NCI-H2196 treated with DMSO at 0.1 percent for 48 hours (cell line): ENCODE data around the gene UBE2J2.
A peak's percentile ranks its signal among the peaks of the same experiment; 100 is the strongest.

Source experiments
- DNase-seq: peaks from one replicate; lab custom pipeline; 2025; ENCODE audit not compliant: unreplicated experiment; lab: John Stamatoyannopoulos, UW

The UBE2J2 gene

DNA sequence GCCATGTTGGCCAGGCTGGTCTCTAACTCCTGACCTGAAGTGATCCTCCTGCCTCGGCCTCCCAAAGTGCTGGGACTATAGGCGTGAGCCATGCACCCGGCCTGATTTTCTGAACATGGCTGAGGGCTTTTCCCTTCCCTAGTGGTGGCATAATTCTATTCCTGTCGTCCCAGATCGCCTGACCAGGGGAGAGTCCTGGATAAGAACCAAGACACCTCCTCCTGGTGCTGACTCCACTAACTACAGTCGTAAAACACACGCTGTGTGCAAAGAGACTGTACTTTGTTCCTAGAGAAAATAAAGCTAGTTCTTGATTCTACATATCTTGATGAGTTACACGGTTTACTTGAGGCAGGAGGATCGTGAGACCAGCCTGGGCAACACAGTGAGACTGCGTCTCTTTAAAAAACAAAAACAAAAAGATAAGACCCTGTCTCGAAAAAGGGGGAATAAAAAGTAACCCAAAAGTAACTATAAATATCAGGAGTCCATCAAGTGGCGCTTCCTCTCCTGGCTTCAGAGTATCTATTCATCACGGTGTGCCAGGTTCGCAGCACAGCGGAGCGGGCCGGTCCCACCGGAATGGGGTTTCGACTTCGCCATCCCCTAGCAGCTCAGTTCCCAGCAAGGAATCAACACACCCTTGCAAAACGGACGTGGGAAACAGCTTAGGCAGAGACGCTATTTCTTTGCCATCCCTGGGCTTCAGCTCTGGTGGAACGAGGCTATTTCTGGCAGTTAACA is 42.8 kb downstream of the UBE2J2 start:
- DNase-seq: no peak

DNA sequence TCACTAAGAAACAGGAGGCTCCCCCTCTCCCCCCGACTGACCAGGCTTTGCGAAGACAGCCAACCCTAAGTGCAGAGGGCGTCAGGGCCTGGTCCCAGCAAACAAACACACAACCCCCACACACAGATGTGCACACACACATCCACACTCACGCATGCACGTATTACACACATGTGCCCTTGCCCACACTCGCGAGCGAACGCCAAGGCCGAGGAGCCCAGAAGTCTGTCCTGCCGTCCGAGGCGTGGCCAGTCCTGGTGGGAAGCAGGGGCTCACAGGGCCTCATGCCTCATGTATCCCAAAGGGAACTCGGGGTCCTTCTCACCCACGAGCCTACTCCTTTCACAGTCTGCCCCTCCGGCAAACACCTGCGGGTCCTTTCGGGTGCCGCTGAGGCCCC is 43.9 kb downstream of the UBE2J2 start:
- DNase-seq: no peak

- no peak for DNase-seq
Observed at GRCh38 chr1:1228596-1229321, 44.9 kb downstream of the UBE2J2 start.

- DNase-seq: no peak
Observed at GRCh38 chr1:1228187-1228586, 45.5 kb downstream of the UBE2J2 start.

DNA sequence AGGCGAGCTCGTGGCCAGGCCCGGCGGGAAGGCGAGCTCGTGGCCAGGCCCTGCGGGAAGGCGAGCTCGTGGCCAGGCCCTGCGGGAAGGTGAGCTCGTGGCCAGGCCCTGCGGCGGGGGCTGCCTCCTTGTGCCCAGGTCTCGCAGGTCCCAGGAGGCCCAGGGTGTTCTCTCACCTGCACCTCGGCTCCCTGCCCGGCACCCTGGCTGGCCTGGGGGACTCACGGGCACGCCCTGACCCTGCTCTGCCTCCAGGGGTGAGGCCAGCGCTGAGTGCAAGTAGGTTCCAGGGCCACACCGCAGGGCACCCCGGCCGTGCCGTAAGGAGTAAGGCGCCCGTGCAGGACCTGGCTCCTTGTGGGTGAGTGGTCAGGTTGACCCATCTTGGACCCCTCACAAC is 46.3 kb downstream of the UBE2J2 start:
- no peak for DNase-seq

DNA sequence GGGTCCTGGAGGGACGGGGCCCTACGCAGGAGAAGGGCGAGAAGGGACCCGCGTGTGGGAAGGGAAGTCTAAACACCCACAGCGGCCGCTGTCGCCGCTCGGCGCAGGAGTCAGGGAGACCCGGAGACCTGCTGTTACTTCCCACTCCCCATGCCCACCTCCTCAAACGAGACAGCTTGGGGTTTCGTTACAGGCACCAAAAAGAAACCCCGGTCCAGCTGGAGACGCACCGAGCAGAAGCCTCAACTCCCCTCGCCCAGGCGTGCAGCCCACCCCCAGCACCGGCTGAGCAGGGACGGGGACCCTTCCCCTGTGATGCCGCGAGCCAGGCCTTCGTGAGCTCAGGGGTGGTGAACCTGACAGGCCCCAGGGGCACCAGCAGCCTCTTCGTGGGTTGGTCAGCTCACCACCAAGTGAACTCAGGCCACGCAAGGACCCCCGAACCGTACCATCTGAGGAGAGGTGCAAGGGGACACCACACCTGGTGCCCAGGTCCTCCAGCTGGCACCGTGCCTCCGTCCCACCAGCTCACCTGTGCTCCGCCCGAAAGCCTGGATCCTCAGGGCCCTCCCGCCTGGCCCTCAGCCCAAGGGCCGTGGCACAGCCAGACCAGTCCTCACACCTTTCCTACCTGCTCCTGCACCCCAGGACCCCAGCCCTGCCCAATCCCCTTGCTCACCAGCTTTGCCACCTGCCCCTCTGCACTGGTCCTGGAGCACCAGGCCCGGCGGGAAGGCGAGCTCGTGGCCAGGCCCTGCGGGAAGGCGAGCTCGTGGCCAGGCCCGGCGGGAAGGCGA is 46.9 kb downstream of the UBE2J2 start:
- no peak for DNase-seq

DNA sequence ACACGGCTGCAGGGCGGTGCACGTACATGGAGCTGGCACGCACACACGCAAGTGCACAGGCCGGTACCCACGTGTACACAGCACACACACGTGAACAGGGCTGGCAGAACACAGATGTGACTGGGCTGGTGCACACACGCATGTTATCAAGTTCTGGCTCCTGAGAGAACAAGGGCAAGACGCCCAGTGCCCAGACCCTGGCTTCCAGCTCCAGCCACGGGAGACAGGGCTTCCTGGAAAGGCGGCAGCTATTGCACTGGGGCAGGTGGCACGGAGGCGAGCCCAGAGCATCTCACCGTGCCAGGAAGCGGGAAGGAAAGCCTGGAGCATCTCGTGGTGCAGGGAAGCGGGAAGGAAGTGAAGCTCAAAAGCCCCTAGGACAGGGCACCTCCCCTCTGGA is 47.7 kb downstream of the UBE2J2 start:
- DNase-seq: no peak

DNA sequence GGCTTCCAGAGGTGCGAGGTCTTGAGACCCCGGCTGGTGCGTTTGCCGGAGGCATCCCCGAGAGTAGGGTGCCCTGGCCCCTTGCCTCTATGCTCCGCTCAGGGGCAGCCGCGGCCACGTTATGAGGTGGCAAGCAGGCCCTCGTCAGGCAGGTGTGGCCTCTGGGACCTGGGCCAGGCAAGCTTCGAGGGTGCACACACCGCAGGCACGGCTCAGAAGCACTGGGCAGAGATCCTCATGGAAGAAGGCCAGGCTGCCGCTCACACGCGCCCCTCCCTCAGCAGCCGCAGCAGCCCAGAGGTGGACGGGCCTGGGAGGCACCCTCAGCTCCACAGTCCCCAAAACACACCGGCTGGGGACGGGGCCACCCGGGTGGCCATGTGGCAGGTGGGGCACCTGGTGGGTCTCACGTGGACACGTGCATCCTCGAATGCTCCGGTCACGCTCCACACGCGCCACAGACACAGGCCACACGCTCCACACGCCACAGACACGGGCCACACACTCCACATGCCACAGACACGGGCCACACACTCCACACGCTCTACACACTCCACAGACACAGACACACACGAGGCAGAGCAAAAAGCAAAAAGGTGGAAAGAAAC is 48.3 kb downstream of the UBE2J2 start:
- peak; percentile 68 for DNase-seq

DNA sequence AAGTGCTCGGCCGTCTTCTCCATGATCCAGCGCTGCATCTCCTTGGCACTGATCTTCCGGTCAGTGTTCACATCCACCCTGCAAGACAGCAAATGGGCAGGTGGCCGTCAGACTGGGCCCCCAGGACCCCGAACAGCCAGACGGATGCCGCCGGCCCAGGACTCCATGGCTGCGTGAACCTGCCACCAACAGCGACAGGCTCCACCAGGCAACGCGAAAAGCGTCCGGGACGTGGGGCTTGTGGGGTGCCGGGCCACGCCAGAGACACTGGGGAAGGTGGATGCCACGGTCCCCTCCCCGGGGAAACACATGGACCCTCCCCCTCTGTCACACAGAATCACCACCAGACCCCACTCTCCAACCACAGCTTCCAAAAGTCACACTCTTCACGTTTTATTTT is 49.8 kb downstream of the UBE2J2 start:
- DNase-seq: no peak

DNA sequence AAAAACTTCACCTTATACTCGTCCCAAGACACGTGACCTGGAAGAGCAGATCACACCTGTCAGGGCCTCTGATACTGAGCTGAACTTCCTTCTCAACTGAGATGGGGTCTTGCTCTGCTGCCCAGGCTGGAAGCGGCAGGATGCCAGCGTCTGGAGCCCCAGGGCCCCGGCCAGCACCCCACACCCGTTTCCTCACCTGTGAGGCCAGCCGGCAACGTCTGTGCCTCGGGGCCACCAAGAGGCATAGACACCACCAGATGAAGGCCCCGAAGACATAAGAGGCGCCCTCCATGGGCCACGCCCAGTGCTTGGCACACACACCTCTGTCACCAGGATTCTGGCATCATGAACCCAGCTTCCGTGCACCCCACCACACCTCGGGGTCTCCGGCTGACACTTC is 50.3 kb downstream of the UBE2J2 start:
- no peak for DNase-seq

DNA sequence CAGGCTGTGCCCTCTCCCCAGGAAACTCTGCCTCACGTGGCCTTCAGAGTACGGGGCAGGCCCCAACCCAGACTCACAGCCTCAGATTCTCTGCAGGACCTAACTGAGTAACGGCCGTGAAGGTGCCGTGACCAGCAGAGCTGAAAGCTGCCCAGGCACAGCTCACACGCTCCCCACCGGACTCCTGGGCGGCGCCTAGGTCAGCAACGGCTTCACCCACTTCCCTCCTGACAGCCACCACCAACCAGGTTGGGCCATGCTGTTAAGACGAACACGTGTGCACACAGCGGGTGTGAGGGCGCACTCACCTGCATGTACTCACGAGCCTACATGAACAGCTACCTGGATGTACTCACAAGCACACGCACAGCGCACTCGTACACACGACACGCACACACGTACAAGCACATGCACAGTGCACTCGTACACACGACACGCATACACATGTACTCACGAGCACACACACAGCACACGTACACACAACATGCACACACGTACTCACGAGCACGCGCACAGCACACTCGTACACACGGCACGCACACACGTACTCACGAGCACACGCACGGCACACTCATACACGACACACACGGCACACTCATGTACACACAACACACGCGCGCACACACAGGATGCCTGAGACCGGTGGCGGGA is 51.0 kb downstream of the UBE2J2 start:
- no peak for DNase-seq

DNA sequence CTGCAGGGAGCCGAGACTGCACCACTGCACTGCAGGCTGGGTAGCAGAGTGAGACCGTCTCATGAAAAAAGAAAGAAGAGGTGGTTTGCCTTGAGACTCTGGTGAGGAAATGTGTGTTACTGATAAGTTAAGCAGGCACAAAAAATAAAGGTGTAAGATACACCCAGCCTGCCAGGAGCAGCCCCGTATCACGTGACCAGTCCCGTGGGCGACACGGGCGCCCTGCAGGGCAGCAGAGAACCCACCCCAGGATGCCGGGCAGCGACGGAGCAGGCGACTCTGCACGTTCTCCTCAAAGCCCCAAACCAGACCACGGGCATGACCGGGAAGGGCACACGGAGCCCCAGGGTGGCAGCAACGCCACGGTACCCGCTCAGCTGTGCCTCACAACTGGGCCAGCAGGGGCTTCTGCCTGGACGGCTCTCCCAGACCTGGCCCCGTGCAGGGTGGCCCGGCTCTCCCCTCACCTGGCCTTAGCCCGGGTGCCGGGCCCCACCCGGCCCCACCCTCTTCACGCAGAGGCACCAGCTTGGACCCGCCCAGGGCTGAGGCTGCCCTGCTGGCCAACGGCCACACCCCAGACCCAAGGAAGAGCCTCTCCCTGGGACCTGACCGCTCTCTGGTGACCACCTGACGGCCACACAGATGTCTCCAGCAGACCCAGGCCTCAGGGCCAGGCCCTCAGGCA is 51.6 kb downstream of the UBE2J2 start:
- DNase-seq: no peak

DNA sequence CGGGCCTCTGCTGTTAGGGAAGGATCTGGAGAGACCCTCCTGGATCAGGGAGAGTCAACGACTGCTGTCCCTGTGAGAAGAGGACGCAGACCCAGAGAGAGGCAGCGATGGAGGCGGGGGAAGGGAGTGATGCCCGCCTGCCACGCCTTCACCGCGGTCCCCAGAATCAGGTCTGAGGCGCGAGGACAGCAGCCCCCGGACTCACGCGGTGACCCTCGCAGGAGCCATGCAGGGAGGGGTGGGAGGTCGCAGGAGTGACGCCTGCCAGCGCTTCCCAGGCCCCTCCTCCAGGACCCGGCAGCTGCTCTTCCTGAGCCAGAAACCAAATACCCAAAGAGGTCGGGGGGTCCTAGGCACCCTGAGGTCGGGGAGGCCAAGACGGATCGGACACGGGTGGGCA is 53.5 kb downstream of the UBE2J2 start:
- no peak for DNase-seq

DNA sequence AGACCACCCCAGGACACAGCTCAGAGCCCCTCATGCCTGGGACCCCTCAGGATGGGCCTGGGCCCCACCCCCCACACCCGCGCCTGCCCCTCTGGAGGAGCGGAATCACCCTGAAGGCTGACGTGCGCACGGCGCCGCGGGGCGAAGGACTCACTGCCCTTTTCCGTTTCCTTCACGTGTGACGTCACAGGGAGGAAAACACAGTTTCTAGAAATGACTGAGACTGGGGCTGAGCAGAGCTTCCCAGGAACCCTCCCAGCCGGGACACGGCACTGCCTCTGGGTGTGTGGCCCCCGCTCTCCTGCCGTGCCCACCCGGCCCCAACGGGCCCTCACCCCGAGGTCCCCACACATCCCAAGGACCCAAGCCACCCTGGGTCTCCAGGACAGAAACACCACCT is 54.3 kb downstream of the UBE2J2 start:
- no peak for DNase-seq

DNA sequence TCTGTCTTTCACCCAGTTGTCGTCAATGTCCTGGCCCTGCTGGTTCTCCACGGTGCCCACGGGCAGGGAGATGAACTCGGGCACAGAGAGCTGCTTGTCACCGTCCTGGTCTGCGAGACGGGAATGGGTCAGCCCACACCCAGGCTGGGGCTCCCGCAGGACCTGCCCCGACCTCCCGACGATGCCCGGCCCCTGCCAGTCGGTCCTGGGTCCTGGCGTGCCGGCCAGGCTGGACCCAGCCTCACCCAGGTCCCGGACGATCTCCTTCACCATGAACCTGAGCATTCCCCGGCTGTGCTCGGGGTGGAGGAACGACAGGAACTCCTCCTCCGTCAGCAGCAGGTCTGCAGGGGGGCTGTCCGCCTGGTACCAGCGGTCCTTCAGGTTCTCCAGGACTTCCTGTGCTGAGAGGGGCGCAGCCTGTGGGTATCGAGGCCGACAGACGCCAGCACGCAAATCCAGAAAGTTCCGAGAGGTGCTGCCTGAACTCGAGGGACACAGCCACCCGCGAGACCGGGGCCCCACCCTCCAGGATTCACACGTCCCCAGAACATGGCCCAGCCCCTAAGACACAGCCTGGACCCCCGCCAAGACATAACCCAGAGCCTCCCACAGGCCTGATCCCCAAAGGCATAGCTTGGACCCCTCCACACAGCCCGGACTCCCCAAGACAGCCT is 55.0 kb downstream of the UBE2J2 start:
- no peak for DNase-seq

GRCh38 chr1:1217621-1218523 is 55.8 kb downstream of the UBE2J2 start:
- DNase-seq: no peak

DNA sequence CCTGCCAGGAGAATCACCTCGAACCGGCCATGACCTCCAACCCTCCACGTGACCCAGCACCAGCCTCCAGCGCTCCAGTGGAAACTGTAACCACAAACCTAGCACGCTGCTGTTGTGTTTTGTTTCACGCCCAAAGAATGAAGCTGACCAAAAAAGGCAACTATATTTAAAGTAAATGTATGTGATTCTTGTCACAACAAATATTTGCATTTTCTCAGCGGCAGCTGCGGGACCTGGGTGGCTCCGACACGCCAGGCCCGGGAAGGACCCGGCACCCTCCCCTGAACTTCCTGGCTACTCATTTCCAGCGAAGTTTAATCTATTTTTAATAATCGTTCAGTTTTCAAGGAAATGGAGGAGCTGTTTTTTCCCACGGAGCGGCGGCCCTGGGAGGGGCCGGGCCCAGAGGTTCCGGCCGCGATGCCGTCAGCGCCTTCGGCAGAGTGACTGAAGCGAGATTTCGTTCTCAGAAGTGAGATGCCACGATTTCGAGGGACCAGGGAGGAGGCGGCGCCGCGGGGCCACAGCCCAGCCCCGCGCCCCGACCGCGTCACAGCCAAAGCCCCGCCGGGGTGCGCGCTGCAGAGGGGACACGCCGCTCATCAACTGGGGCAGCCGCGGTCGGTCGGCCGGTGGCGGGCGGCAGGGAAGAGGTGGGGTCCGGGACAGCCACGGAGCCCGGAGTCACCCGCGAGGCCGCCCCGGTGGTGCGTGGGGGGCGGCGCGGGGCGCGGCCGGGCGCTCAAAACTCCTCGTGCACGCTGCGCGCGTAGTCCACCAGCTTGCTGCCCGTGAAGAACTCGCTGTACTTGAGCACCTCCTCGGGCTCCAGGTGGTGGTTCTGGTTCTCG is 56.7 kb downstream of the UBE2J2 start:
- DNase-seq: no peak
